GM18873 (cell line): ENCODE data around the gene NME7.
"Not testable (repeated sequence)": the region's sequence is repeated elsewhere in the genome, so short reads cannot be mapped to it uniquely, and the experiment has no call there.

ENCODE experiments used
- ATAC-seq: cut with Tn5 transposase; IDR thresholded peaks from one replicate; pipeline ENCODE4 v1.9.1; 2021; ENCODE audit warnings: mild to moderate bottlenecking, moderate library complexity, moderate number of reproducible peaks; ENCODE audit not compliant: unreplicated experiment, low FRiP score

The NME7 gene

DNA sequence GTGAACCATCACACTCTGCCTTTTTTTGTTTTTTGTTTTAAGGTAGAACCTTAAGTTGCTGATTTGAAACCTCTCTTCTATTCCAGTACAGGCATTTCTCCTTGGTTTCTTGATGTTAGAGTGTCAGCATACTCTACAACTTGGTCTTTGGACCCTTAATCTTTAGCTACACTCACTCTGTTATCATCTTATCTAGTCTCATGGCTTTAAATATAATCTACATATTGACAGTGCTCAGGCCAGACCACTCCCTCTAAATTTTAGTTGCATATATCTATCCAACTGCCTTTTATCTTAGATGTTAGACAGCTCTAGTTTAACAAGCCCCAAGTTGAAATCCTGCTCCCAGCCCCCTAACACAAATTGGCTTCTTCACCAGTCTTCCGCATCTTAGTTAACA lies 22.1 kb downstream of the NME7 start:
- no peak for ATAC-seq

- not testable (repeated sequence) for ATAC-seq
Observed at GRCh38 chr1:169342096-169342495, 25.5 kb downstream of the NME7 start.

DNA sequence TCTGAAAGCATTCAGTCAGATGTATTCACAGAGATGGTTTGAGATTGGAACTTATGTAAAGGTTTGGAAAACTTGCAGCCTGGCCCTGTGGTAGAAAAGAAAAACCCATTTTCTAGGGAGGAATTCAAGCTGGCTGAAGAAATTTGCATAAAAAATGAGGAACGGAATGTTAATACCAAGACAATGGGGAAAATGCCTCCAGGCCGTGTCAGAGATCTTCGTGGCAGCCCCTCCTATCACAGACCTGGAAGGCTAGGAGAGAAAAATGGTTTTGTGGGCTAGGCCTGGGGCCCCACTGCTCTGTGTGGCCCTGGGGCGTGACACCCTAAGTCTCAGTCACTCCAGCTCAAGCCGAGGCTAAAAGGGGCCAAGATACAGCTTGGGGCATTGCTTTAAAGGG lies 26.7 kb downstream of the NME7 start:
- no peak for ATAC-seq

DNA sequence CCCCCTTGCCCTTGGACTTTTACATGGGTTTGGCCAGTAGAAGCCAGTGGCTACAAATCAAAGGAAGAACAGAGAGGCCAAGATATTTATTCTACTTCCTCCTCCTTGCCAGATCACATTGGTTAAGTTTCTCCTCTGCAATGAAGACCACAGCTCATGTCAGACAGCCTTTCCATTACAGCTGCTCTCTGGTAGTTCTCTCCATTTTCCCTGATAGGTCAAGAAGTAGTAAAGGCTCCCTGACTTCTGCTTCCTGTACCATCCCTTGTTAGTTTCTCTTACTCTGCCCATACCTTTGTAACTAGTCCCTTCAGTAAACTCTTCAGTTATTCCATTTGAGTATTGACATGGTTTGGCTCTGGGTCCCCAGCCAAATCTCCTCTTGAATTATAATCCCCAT lies 27.8 kb downstream of the NME7 start:
- no peak for ATAC-seq

- ATAC-seq: no peak
Observed at GRCh38 chr1:169338617-169339016, 29.0 kb downstream of the NME7 start.

GRCh38 chr1:169336947-169337715 lies 30.5 kb downstream of the NME7 start:
- not testable (repeated sequence) for ATAC-seq

- ATAC-seq: not testable (repeated sequence)
Observed at GRCh38 chr1:169334727-169335126, 32.9 kb downstream of the NME7 start.

GRCh38 chr1:169330927-169331326 lies 36.7 kb downstream of the NME7 start:
- no peak for ATAC-seq

DNA sequence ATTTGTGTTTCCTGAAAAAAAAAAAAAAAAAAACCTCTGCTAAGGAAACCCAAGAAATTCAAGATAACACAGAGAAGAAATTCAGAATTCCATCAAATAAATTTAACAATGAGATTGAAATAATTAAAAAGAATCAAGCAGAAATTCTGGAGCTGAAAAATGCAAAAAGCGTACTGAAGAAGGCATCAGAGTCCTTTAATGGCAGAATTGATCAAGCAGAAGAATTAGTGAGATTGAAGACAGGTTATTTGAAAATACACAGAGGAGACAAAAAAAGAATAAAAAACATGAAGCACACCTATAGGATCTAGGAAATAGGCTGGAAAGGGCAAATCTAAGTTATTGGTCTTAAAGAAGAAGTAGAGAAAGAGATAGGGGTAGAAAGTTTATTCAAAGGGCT lies 38.2 kb downstream of the NME7 start:
- ATAC-seq: no peak

DNA sequence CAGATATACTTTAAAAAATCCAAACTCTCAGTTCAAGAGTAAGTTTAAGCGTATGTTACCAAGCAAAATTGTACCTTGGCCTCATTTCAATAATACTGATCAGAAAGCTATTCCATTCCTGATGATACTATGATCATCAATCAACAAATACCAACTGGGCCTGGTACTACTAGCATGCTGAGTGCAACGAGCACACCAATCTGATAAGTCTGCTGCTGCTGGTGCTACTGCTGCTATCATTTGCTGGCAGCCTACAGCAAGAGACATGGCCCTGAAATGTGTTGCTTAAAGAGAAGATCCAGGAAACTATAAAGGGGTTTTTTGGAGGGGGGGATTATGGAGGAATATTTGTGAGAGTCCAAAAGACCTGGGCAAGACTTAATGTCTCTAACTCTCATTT lies 39.7 kb downstream of the NME7 start:
- ATAC-seq: no peak

DNA sequence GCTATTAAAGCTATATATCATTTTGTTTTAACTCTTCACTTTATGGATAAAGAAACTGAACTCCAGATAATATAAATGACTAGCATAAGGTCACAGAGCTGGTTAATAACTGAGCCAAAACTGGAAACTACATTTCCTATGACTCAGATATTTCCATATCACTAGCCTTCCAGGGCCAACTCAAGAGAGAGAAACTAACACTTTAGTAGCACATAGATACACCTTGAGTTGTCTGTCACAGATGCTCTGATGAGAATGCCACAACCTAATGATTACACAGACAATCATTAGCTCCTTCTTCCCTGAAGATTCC lies 40.7 kb downstream of the NME7 start:
- peak; percentile 81 for ATAC-seq

DNA sequence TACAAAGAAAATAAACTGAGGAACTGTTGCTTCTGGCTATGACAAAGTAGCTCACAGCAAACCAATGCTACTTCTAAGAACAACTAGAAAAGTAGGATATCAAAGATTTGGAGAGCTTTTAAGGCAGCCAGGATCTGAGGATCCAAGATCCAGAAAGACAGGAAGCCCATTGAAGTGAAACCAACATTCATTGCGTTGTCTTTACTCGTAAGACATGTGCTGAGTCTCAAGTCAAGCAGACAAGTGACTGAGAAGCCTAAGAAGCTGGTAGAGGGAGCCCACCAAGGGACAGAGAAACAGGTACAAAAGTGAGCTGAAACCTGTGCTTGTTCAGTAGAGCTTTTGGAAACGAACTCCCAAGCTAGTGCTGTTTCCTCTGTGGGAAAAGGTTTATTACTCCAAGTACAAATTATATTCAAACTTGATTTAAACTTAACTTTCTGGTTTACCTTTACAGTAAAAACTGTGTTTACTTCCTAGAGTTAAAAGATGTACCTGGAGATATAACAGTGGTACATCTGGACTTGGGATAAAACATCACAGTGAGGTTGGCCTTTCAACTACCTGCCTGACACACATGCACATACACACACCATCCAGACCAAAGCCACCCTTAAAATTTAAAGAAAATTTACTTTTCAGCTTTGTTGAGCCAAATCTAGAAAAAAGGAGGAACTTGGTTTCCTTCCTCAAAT lies 41.2 kb downstream of the NME7 start:
- ATAC-seq: no peak

GRCh38 chr1:169325117-169325516 lies 42.5 kb downstream of the NME7 start:
- ATAC-seq: no peak

DNA sequence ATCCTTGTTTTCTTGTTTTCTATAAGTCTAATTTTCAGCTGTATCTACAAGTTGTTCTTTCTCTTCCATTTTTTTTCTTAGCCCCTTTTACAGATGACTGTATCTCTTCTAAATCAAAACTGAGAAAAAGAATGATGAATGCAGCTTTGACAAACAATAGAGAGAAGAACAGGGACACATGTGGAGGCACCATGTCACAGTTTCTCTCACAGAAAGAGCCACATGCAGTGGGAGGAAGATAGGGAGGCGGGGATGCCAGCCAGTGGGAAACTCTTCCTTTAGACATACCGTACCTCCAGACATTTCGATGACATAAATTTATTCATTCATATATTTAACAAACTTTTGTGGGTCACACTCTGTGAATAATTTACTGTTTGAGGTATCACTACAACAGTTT lies 45.5 kb downstream of the NME7 start:
- no peak for ATAC-seq

DNA sequence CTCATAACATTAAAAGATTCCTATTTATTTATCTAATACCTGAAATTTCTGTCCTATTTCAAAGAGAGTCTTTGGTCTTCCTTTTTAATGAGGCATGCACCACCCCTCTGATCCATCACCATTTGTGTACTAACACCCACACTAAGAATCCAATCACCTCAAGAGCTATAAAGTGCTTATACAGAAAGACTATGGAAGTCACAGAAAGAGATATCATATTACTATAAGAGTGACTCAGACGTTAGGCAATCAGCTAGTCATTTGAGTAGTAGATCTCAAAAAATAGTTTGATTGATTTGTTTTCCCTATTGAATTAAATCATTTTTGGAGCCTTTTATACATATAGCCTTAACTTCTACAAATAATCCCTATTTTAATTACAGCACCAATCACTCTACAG lies 46.1 kb downstream of the NME7 start:
- no peak for ATAC-seq

DNA sequence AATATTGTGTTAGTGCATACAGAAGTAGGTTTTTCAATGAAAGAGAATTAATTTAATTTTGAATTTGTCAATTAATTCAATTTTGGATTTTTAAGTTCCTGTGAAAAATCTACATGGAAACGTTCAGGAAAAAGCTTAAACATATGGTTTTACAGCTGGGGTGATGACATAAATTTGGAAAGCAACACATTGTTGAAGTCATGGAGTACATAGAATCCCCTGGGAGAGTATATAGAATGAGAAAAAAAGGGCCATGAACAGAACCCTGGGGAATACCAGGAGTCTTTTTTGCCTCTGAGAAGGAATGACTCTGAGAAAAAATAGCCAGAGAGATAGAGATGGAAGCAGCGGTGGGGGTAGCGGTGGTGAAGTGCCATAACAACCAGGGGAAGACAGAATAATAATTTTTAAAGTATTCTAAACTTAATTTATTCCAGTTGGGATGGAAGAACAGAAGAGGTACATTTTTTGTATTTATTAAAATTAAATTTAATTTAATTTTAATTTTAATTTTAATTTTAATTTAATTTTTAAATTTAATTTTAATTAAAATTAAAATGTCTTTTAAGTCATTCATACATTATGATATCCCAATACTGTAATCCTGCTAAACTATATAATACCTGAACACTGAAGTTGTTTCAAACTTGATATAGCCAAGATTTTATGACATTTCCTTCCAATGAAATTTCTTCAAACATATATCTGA lies 48.9 kb downstream of the NME7 start:
- ATAC-seq: no peak

DNA sequence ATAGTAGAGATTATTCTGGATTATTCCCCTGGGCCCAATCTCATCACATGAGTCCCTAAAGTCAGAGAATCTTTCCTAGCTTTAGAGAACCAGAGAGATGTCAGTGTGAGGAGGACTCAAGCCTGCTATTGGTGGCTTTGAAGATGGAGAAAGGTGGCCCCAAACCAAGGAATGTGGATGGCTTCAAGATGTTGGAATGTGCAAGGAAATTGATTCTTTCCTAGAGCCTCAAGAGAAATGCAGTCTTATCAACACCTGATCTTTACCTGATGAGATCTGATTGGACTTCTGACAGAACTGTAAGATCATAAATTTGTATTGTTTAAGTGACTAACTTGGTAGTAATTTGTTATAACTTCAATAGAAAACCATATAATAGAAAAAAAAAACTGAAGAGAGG lies 51.0 kb downstream of the NME7 start:
- no peak for ATAC-seq

GRCh38 chr1:169312084-169312954 lies 55.3 kb downstream of the NME7 start:
- ATAC-seq: no peak

DNA sequence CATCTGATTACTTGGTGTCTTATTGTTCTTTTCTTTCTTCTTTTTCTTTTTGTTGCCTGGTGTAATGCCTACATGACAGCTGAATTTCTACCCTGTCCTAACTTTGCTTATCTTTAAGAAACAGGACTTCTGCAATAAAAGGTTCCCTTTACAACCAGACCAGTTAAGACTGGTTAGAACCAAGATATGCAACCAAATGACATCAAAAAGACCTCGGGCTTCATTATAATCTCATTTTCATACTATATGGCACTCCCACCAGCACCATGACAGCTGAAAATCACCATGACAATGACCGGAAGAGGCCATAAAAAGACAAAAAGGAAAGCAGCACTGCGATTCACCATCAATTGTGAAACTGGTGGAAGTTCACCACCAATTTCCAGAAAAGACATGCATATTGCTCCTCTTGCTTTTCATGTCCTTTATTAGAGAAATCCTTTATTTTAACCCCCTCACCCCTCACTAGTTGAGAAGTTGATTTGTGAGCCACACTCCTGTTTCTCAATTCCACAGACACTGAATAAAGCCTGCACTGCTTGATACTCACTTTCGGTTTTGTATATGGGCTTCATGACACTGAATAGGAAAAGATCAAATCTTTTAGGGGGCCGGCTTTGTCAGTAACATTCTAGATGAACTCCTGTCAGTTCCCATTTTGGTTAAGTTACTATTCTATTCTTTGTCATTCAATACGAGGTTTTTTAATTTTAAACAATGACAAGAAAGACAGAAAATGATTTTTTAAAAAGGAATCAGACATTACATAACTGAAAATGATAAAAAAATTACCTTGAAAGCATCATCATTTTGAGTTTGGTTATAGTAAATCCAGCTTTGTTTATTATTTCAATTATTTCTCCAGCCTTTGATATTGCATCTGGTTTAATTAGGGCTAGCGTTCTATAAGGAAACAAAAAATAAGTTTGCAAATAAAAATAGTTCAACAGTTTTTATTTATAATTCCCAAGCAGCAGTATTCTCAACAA lies 58.1 kb downstream of the NME7 start:
- ATAC-seq: no peak
